Left lung (tissue), 10 donors: ENCODE data around the gene LRIG1. TPM values are rescaled to one million over a fixed set of nuclear protein-coding genes. Genes with fewer than 3 reads are reported as not detected.

Experiments used
- ATAC-seq: fragments of 200-7000 bp; cut with Tn5 transposase; one replicate; pipeline ENCODE4 v1.9.1; 2020; ENCODE audit warnings: moderate library complexity
- DNase-seq, 4 donors: peaks; one replicate each; pipeline ENCODE4 v3.0.0-alpha.2; 2013 to 2020
- H3K27ac ChIP-seq, 2 donors: fragments of 200-600 bp; sonication (generic) in 1 of 2; one replicate each; pipeline versions ENCODE4 v1.5.0 to v1.8.0; 2020 to 2021
- H3K27me3 ChIP-seq, 2 donors: fragments of 200-600 bp; sonication (generic) in 1 of 2; one replicate each; pipeline versions ENCODE4 v1.5.0 to v1.8.0; 2020 to 2021
- H3K36me3 ChIP-seq, 2 donors: fragments of 200-600 bp; sonication (generic) in 1 of 2; one replicate each; pipeline versions ENCODE4 v1.5.0 to v1.8.0; 2020 to 2021
- H3K4me1 ChIP-seq, 2 donors: fragments of 200-600 bp; one replicate each; pipeline ENCODE4 v1.8.0; 2021
- H3K4me3 ChIP-seq, 2 donors: fragments of 200-600 bp; sonication (generic) in 1 of 2; one replicate each; pipeline versions ENCODE4 v1.5.0 to v1.8.0; 2020 to 2021; ENCODE audit warnings: mild to moderate bottlenecking in 1 of 2
- H3K9me3 ChIP-seq, 2 donors: fragments of 200-600 bp; sonication (generic) in 1 of 2; one replicate each; pipeline versions ENCODE4 v1.5.0 to v1.8.0; 2020 to 2021
- CTCF ChIP-seq, 2 donors: fragments of 200-600 bp; sonication (generic) in 1 of 2; IDR thresholded peaks; one replicate each; pipeline versions ENCODE4 v1.5.0 to v1.8.0; 2021; ENCODE audit warnings: antibody characterized with exemption in 2 of 2
- intact Hi-C, 2 donors: fragments of 100-400 bp; cut with DNase I; formaldehyde crosslinking; loops; one replicate each; pipeline versions ENCODE4 v1.11.2 to v1.14.2; 2022
- polyA plus RNA-seq, 6 donors: library from polyadenylated mRNA; unstranded; fragments of 120-200 nt; gene quantifications; one replicate each; pipeline ENCODE4 v1.2.1, GENCODE V29; 2013; ENCODE audit not compliant: insufficient read length in 6 of 6
- total RNA-seq, 2 donors: library from RNA; stranded (reverse); fragmentation: NEBNext Ultra II Directional; extraction: Animal tissue kit (Norgen Biotek cat#: 25700); gene quantifications; one replicate each; pipeline ENCODE4 v1.2.1, GENCODE V29; 2021
- donor health status: DM: no; HTN: yes; CAD: no.
- donor health status: DM: no; HTN: no; CAD: no.

LRIG1 gene
- total and polyA plus RNA-seq, 8 donors, result 32.6 to 42.7 (median 35.7) TPM

DNA sequence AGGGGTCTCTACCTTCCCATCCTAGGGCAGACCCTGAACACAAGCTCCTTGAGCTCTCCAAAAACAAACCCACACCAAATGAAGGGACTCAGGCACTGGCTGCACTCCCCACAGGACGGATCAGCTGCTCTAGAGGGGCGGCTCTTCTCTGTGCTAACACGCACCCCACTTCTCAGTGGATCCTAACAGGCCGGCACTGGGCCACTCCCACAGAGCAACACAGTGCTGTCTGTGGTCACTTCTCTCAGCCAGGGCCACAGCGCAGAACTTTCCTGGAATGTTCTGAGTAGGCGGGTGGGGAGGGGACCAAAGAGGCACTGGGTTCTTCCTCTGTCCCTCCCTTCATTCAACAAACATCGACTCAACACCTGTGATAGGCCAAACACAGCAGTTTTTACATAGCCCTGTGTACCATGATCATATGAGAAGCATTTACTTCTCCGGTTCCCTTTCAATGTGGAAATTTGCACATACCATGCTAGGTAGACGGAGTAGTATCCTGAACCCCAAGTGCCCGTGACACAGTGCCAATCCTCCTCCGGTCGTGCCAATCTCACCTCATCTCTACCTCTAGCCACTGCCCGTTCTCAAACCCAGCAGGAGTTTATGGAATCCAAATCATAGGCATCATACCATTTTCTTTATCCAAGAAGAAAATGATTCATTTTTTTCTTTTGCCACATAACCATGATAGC, 98.1 kb downstream of the LRIG1 start:
- intact Hi-C loops, result loop anchor here in 1 of 2 donors (10.0 kb wide), 1 partner anchor 412 kb away; no protein-coding TSS in a partner anchor
- peak; percentile 20 for ATAC-seq

DNA sequence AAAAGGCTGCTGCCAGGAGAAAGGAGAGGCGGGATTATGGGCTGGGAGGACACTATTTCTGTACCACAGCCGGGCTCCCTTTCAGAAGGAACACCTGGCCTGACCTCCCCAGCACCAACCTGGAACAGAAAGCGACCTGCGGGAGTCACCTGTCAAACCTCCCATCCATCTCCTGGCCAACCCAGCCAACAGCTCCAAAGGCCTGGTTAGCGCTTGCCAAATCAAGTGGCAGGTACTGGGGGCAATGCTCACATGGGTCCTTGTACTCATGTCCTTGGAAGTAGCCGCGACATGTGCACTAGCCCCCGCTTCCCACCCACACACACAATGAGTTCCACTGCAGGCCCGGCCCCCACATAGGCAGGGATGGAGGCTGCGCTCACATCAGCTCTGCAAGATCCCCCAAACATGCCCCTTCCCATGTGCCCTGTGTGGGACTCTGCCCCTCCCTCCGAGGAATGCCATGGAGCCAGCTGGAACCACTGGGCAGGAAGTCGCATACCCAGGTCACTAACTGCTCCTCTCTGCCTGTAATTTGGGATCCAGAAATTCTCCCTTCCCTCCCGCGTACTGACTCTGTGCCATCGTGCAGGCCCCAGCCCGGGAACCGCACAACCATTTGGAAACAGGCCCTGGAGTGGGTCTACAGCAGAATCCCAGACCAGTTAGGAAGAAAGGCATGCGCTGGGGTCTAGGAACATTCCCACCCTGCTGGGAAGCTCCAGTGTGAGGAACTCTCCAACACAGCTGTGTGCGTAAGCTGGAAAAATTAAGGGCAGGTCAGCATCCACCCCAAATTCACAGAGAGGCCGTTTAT, 98.9 kb downstream of the LRIG1 start:
- H3K9me3 ChIP-seq, result no peaks in the 10 kb centered on the region
- DNase-seq (peak in 1 of 4 donors; percentile 46), ATAC-seq (no peak)
- intact Hi-C loops, result loop anchor here in 1 of 2 donors (10.0 kb wide), 1 partner anchor 413 kb away; no protein-coding TSS in a partner anchor
- H3K36me3 ChIP-seq, result peaks cover 0 to 58% of the 10 kb centered on the region in 2 donors
- H3K27me3 ChIP-seq, result no peaks in the 10 kb centered on the region
- no peak overlapping the region for H3K27ac ChIP-seq
- H3K4me1 ChIP-seq, result no peaks in the 10 kb centered on the region
- no peak overlapping the region for H3K4me3 ChIP-seq
- TF ChIP-seq CTCF (IDR thresholded peaks at IDR 0.05), result no peak

More for the DNA sequence above, 98.1 kb downstream of the LRIG1 start:
- no peaks in the 10 kb centered on the region for H3K9me3 ChIP-seq
- H3K36me3 ChIP-seq, result peaks cover 0 to 64% of the 10 kb centered on the region in 2 donors
- peak in 1 of 4 donors; percentile 42 for DNase-seq
- H3K27ac ChIP-seq, result no peak overlapping the region
- H3K4me1 ChIP-seq, result no peaks in the 10 kb centered on the region
- TF ChIP-seq CTCF (IDR thresholded peaks at IDR 0.05), result no peak
- H3K27me3 ChIP-seq, result no peaks in the 10 kb centered on the region
- H3K4me3 ChIP-seq, result no peak overlapping the region

- no peaks in the 10 kb centered on the region for H3K4me1 ChIP-seq
- H3K36me3 ChIP-seq, result peaks cover 0 to 58% of the 10 kb centered on the region in 2 donors
- no peaks in the 10 kb centered on the region for H3K27me3 ChIP-seq
- no peak overlapping the region for H3K4me3 ChIP-seq
- no peak for TF ChIP-seq CTCF (IDR thresholded peaks at IDR 0.05)
- ATAC-seq, result no peak
- no peak overlapping the region for H3K27ac ChIP-seq
- intact Hi-C loops, result loop anchor here in 1 of 2 donors (10.0 kb wide), 1 partner anchor 414 kb away; no protein-coding TSS in a partner anchor
- no peaks in the 10 kb centered on the region for H3K9me3 ChIP-seq
- DNase-seq, result peak in 1 of 4 donors; percentile 34
Observed at GRCh38 chr3:66401157-66401550, 99.7 kb downstream of the LRIG1 start.

DNA sequence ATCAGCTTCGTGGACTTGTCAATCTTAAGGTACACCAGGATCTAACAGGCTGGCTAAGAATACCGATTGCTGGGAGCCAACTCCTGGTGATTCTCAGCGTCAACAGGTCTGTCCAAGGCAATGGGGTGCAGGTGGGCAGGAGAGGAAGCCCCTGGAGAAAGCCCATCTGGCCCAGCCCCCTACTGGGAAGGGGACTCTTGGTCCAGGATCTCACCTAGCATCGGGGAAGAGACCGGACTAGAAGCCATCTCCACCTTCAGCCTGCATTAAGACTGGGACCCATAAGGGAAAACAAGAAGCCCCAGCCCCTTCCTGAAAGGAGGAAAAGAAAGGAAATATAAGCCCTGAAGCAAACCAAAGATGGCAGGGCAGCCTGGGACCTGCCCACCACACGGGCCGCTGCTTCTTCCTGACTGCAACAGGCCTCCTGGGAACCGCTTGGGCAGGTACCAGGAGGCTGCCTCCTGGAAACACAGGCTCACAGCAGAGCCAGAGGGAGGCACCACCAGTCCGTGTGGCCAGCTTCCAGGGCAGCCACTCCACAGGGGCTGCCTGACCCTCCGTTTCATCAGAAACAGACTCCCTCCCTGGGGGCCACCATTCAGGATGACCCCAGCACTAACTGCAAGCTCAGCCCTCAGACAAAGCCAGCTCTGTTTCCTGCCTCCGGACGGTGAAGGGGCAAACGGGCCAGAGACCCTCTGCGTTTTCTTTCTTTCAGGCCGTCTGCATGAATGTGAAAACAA, 100.2 kb downstream of the LRIG1 start:
- no peak for ATAC-seq
- Histone ChIP-seq H3K4me3 (no peak overlapping the region), H3K27me3 (no peaks in the 10 kb centered on the region), H3K27ac (no peak overlapping the region), H3K9me3 (no peaks in the 10 kb centered on the region), H3K4me1 (no peaks in the 10 kb centered on the region), H3K36me3 (peaks cover 0 to 58% of the 10 kb centered on the region in 2 donors)
- intact Hi-C loops, result loop anchor here in 1 of 2 donors (10.0 kb wide), 1 partner anchor 414 kb away; no protein-coding TSS in a partner anchor
- DNase-seq, result peak in 1 of 4 donors; percentile 33
- TF ChIP-seq CTCF (IDR thresholded peaks at IDR 0.05), result no peak
